Breast epithelium (tissue), 4 donors: Measurements from ENCODE around the gene RBM39. TPM values are rescaled to one million over a fixed set of nuclear protein-coding genes. Genes with fewer than 3 reads are reported as not detected.

ENCODE experiments used
- DNase-seq, 2 donors: peaks; one replicate each; pipeline ENCODE4 v3.0.0-alpha.2; 2019; ENCODE audit warnings: low spot score in 2 of 2
- H3K27ac ChIP-seq, 2 donors: fragments of 200-600 bp; sonication (generic) in 1 of 2; one replicate each; pipeline ENCODE4 v1.5.1; 2016 to 2019; ENCODE audit warnings: mild to moderate bottlenecking in 1 of 2
- H3K27me3 ChIP-seq, 2 donors: fragments of 200-600 bp; sonication (generic) in 1 of 2; one replicate each; pipeline versions ENCODE4 v1.5.1 to v1.6.0; 2017 to 2019; ENCODE audit warnings: control low read depth in 1 of 2, mild to moderate bottlenecking in 1 of 2
- H3K36me3 ChIP-seq: fragments of 200-600 bp; one replicate; pipeline ENCODE4 v1.5.1; 2019
- H3K4me1 ChIP-seq, 2 donors: fragments of 200-600 bp; sonication (generic); one replicate each; pipeline ENCODE4 v1.5.1; 2016 to 2019; ENCODE audit warnings: control low read depth in 1 of 2
- H3K4me3 ChIP-seq, 3 donors: fragments of 200-600 bp; sonication (generic); 1 replicate in 2 of 3; 2 replicates in 1 of 3; pipeline ENCODE4 v1.5.1; 2016 to 2019; ENCODE audit warnings: mild to moderate bottlenecking in 3 of 3, moderate library complexity in 2 of 3
- H3K9me3 ChIP-seq, 2 donors: fragments of 200-600 bp; sonication (generic) in 1 of 2; one replicate each; pipeline ENCODE4 v1.5.1; 2016 to 2019; ENCODE audit warnings: control low read depth in 1 of 2
- CTCF ChIP-seq, 3 donors: fragments of 450-650 bp; IDR thresholded peaks; one replicate each; pipeline ENCODE4 v1.5.1; 2016 to 2017; ENCODE audit warnings: antibody characterized with exemption in 3 of 3, mild to moderate bottlenecking in 3 of 3, moderate library complexity in 3 of 3
- POLR2A ChIP-seq: fragments of 450-650 bp; IDR thresholded peaks from one replicate; pipeline ENCODE4 v1.6.1; 2016; ENCODE audit warnings: antibody characterized with exemption, mild to moderate bottlenecking, moderate library complexity
- POLR2AphosphoS5 ChIP-seq, 3 donors: sonication (generic); formaldehyde crosslinking; IDR thresholded peaks; one replicate each; pipeline ENCODE4 v1.6.1; 2017; ENCODE audit warnings: antibody characterized with exemption in 3 of 3
- intact Hi-C: fragments of 100-400 bp; cut with DNase I; formaldehyde crosslinking; loops from one replicate; pipeline ENCODE4 v1.15.1; 2023; ENCODE audit warnings: low total_unique reads
- total RNA-seq, 3 donors: library from RNA; depleted of rRNA; stranded (reverse); fragments of >200 nt; gene quantifications; one replicate each; pipeline ENCODE4 v1.1.0, GENCODE V29; 2016

Gene RBM39
- total RNA-seq, 3 donors from 2014 or later: 305 to 660 (median 527) TPM

DNA sequence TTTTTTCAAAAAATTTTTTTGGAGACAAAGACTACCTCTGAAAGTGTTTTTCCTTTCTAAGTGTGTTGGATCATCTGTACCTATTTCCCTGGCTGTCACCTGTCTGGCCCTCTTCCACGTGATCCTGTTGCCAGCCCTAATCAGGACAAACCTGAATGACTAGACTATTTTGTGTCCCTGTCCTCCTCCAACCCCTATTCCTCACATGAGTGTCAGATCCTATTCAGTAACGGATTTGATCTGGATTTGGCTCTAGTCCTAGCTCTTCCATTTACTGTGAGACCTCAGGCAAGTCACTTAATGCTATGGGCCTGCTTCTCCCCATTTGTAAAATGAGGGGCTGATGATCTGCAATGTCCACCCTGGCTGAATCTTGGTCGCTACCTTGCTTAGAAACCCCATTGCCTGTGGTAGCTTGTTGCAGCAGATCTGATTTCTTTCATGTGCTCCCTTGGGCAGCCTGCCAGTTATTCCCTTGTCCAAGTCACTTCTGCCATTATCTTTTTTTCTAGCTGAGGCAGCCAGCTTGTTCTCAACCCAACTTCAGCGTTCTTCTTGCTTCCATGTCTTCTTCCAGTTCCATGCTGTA, 34.5 kb upstream of the RBM39 start:
- Histone ChIP-seq H3K27ac (peak overlapping the region; percentile 41 to 64), H3K9me3 (no peaks in the 10 kb centered on the region), H3K4me1 (no peaks in the 10 kb centered on the region), H3K4me3 (no peak overlapping the region), H3K27me3 (no peaks in the 10 kb centered on the region), H3K36me3 (no peaks in the 10 kb centered on the region)
- intact Hi-C loops: no loop called here
- TF ChIP-seq POLR2A (no peak), POLR2AphosphoS5 (IDR thresholded peaks at IDR 0.05) (peak in 1 of 3 donors; percentile 34)
- DNase-seq: peak; percentile 62 to 67

- TF ChIP-seq POLR2AphosphoS5 (IDR thresholded peaks at IDR 0.05) (no peak), POLR2A (no peak), CTCF (IDR thresholded peaks at IDR 0.05) (no peak)
- peaks cover 0 to 3% of the 10 kb centered on the region in 2 donors for H3K4me1 ChIP-seq
- no peaks in the 10 kb centered on the region for H3K27me3 ChIP-seq
- peak overlapping the region in 1 of 2 donors; percentile 33 for H3K27ac ChIP-seq
- intact Hi-C loops: no loop called here
- DNase-seq: no peak
- H3K9me3 ChIP-seq: no peaks in the 10 kb centered on the region
- no peaks in the 10 kb centered on the region for H3K36me3 ChIP-seq
- no peak overlapping the region for H3K4me3 ChIP-seq
Observed at GRCh38 chr20:35774391-35774790, 32.3 kb upstream of the RBM39 start.

GRCh38 chr20:35773154-35773751, 31.2 kb upstream of the RBM39 start:
- intact Hi-C loops: no loop called here
- peaks cover 3 to 13% of the 10 kb centered on the region in 2 donors for H3K4me1 ChIP-seq

GRCh38 chr20:35772563-35773058, 30.6 kb upstream of the RBM39 start:
- H3K36me3 ChIP-seq: no peaks in the 10 kb centered on the region
- intact Hi-C loops: no loop called here
- H3K27me3 ChIP-seq: no peaks in the 10 kb centered on the region
- peaks cover 3 to 13% of the 10 kb centered on the region in 2 donors for H3K4me1 ChIP-seq
- peak overlapping the region; percentile 61 to 83 (median 76) for H3K4me3 ChIP-seq
- no peaks in the 10 kb centered on the region for H3K9me3 ChIP-seq
- DNase-seq: no peak
- TF ChIP-seq POLR2A (no peak), CTCF (IDR thresholded peaks at IDR 0.05) (no peak), POLR2AphosphoS5 (IDR thresholded peaks at IDR 0.05) (no peak)
- peak overlapping the region; percentile 95 to 98 for H3K27ac ChIP-seq

More at GRCh38 chr20:35773154-35773751, 31.2 kb upstream of the RBM39 start:
- Histone ChIP-seq H3K4me3 (peak overlapping the region; percentile 61 to 83 (median 76)), H3K27ac (peak overlapping the region; percentile 95 to 98), H3K9me3 (no peaks in the 10 kb centered on the region), H3K27me3 (no peaks in the 10 kb centered on the region), H3K36me3 (no peaks in the 10 kb centered on the region)
- TF ChIP-seq POLR2AphosphoS5 (IDR thresholded peaks at IDR 0.05): no peak
- no peak for TF ChIP-seq POLR2A
- no peak for TF ChIP-seq CTCF (IDR thresholded peaks at IDR 0.05)
- peak in 1 of 2 donors; percentile 30 for DNase-seq

DNA sequence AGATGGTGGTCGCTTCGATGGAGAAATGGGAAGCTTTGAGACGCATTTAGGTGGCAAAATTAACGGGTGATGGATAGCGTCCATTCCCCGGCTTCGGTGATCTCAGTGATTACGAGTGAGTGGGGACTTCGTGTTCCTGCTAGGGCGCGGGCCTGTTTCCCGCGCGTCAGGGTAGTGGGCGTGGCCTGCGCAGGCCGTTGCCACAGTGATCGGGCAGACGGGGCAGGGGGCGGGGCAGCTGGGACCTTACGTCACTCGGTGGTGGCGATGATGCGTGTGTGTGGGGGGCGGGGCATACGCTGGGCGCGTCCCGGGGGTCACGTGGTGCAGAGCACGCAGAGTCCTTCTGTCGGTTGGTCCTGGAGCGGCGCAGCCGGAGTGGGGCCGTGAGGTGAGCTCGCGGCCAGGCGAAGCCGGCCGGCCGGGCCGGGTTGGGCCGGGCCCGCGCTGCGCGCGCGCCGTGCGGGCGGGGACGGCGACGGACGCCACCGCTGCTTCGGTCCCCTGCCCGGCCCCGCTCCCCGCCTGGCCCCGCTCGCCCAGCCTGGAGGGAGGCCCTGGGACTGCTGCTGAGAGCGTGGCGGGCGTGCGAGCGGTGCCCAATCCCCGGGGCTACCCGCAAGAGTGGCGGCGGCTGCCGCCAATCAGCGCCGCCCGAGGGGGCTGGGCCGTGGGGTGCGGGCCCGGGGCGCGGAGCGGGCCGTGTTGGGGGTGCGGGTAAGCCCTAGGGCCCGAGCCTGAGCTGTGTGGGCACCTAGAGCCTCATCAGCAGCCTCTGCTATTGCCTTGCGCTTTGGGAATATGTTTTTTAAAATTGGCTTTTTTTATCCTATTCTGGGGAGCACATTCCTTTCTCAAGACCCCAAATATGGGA, 29.9 kb upstream of the RBM39 start, which contains the start of gene PHF20:
PHF20 (plus strand) TSS at position 327 of the 874 bp plus-strand sequence. CDS start 29,508 bp downstream, outside the sequence.
- Histone ChIP-seq H3K4me3 (peak within 1 kb of the TSS; percentile 61 to 83 (median 76)), H3K27me3 (no peaks in the 10 kb centered on the region), H3K27ac (peak within 1 kb of the TSS; percentile 95 to 98), H3K36me3 (no peaks in the 10 kb centered on the region), H3K4me1 (peaks cover 3 to 13% of the 10 kb centered on the region in 2 donors), H3K9me3 (no peaks in the 10 kb centered on the region)
- intact Hi-C loops: no loop called here
- TF ChIP-seq POLR2AphosphoS5 (IDR thresholded peaks at IDR 0.05) (peak; percentile 89 to 97 (median 96)), POLR2A (peak; percentile 48), CTCF (IDR thresholded peaks at IDR 0.05) (peak in 1 of 3 donors; percentile 55)
- DNase-seq: peak; percentile 99
